Measurements from ENCODE around the gene PPP1R3F.

The PPP1R3F gene

DNA sequence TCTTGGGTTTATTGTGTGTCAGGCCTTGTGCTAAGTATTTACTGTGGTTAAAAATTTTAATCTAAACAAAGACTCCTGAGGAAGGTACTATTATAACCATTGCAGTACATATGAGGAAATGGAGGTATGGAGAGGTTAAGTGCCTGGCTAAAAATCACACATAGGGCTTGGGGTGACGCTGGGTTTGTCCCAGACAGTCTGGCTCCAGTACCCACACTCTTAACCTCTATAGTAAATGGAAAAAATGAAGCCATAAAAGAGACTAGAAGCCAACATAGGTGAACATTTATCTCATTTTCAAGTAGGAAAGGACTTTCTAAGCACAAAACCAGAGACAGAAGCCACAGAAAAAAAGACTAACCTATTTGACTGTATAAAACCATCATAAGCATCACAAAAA, 7.0 kb upstream of the PPP1R3F start:
- Histone ChIP-seq H3K4me1 (no peaks in the 10 kb centered on the region), H3K4me3 (ENCODE audit: low read depth, low read length) (no peak overlapping the region), H2AFZ (no peak overlapping the region), H3K4me2 (ENCODE audit: low read length) (no peak overlapping the region), H3K9ac (no peak overlapping the region), H3K27ac (no peak overlapping the region), H3K36me3 (ENCODE audit: control insufficient read depth, insufficient read depth, low read length) (no peaks in the 10 kb centered on the region), H3K9me3 (ENCODE audit: control insufficient read depth, low read length) (no peaks in the 10 kb centered on the region), H3K27me3 (ENCODE audit: control insufficient read depth, insufficient read depth, low read length) (no peaks in the 10 kb centered on the region), H3K79me2 (no peaks in the 10 kb centered on the region)
- TF ChIP-seq, protein P1, sequence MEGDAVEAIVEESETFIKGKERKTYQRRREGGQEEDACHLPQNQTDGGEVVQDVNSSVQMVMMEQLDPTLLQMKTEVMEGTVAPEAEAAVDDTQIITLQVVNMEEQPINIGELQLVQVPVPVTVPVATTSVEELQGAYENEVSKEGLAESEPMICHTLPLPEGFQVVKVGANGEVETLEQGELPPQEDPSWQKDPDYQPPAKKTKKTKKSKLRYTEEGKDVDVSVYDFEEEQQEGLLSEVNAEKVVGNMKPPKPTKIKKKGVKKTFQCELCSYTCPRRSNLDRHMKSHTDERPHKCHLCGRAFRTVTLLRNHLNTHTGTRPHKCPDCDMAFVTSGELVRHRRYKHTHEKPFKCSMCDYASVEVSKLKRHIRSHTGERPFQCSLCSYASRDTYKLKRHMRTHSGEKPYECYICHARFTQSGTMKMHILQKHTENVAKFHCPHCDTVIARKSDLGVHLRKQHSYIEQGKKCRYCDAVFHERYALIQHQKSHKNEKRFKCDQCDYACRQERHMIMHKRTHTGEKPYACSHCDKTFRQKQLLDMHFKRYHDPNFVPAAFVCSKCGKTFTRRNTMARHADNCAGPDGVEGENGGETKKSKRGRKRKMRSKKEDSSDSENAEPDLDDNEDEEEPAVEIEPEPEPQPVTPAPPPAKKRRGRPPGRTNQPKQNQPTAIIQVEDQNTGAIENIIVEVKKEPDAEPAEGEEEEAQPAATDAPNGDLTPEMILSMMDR (IDR thresholded peaks at IDR 0.05), result no peak

DNA sequence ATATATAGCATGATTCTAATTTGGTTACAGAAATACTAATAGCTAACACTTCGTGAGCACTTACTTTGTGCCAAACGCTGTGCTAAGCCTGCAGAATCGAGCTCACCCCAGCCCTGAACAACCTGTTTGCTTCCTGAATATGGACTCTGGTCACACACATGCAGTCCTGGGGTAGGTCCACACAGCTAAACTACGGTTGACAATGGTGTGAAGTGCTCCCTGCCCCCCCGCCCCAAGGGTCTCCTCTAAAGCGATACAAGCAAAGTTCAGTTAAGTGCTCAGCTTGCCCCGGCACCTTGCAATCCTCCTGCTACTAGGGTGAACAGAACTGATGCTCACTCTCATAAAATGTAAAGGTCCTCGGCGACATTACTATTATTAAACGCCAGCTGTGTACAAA, 6.0 kb upstream of the PPP1R3F start:
- Histone ChIP-seq H3K4me3 (ENCODE audit: low read depth, low read length) (no peak overlapping the region), H3K9ac (no peak overlapping the region), H3K36me3 (ENCODE audit: control insufficient read depth, insufficient read depth, low read length) (no peaks in the 10 kb centered on the region), H3K9me3 (ENCODE audit: control insufficient read depth, low read length) (no peaks in the 10 kb centered on the region), H2AFZ (no peak overlapping the region), H3K27me3 (ENCODE audit: control insufficient read depth, insufficient read depth, low read length) (no peaks in the 10 kb centered on the region), H3K27ac (no peak overlapping the region), H3K4me1 (no peaks in the 10 kb centered on the region), H3K4me2 (ENCODE audit: low read length) (no peak overlapping the region), H3K79me2 (no peaks in the 10 kb centered on the region)
- TF ChIP-seq, protein P1 (IDR thresholded peaks at IDR 0.05), result no peak

- Histone ChIP-seq H3K27ac (no peak within 1 kb of the TSS), H2AFZ (no peak within 1 kb of the TSS), H3K9ac (no peak within 1 kb of the TSS), H3K4me1 (no peaks in the 10 kb centered on the region), H3K9me3 (ENCODE audit: control insufficient read depth, low read length) (no peaks in the 10 kb centered on the region), H3K36me3 (ENCODE audit: control insufficient read depth, insufficient read depth, low read length) (no peaks in the 10 kb centered on the region), H3K4me3 (ENCODE audit: low read depth, low read length) (no peak within 1 kb of the TSS), H3K27me3 (ENCODE audit: control insufficient read depth, insufficient read depth, low read length) (no peaks in the 10 kb centered on the region), H3K4me2 (ENCODE audit: low read length) (no peak within 1 kb of the TSS), H3K79me2 (no peaks in the 10 kb centered on the region)
- TF ChIP-seq, protein P1 (IDR thresholded peaks at IDR 0.05), result no peak
These were observed 5.1 kb upstream of the PPP1R3F start, which contains the start of gene FOXP3 for GRCh38 chrX:49264460-49264859. TSS of gene FOXP3 (minus strand) at chrX:49264710. CDS start at chrX:49258505, 6,205 bp downstream.

GRCh38 chrX:49266523-49267445, 2.8 kb upstream of the PPP1R3F start:
- H2AFZ ChIP-seq, result no peak overlapping the region
- no peak overlapping the region for H3K4me3 ChIP-seq (ENCODE audit: low read depth, low read length)
- H3K4me1 ChIP-seq, result peaks cover 9% of the 10 kb centered on the region
- H3K27ac ChIP-seq, result no peak overlapping the region
- TF ChIP-seq, protein P1 (IDR thresholded peaks at IDR 0.05), result no peak
- no peaks in the 10 kb centered on the region for H3K27me3 ChIP-seq (ENCODE audit: control insufficient read depth, insufficient read depth, low read length)
- H3K79me2 ChIP-seq, result no peaks in the 10 kb centered on the region
- H3K36me3 ChIP-seq (ENCODE audit: control insufficient read depth, insufficient read depth, low read length), result no peaks in the 10 kb centered on the region
- no peaks in the 10 kb centered on the region for H3K9me3 ChIP-seq (ENCODE audit: control insufficient read depth, low read length)
- H3K9ac ChIP-seq, result no peak overlapping the region
- no peak overlapping the region for H3K4me2 ChIP-seq (ENCODE audit: low read length)

DNA sequence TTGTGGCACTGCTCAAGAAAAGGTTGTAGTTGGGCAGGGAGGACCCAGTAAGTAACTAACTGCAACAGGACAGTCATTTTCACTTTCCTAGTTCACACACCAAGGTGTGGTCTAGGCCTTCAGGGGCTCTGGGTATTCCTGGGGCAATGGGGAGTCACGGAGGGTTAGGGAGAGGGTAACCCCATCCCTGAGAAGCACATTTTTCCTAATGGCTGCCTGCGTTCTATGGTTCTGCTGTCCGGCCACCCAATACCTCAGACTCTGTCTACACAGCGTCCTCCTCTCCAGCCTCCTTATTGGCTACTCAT, 937 bp upstream of the PPP1R3F start:
- Histone ChIP-seq H3K9ac (no peak overlapping the region), H3K27ac (peak overlapping the region; percentile 99), H3K79me2 (no peaks in the 10 kb centered on the region), H3K4me3 (ENCODE audit: low read depth, low read length) (peak overlapping the region; percentile 81), H3K4me2 (ENCODE audit: low read length) (peak overlapping the region; percentile 66), H3K9me3 (ENCODE audit: control insufficient read depth, low read length) (no peaks in the 10 kb centered on the region), H3K4me1 (peaks cover 17% of the 10 kb centered on the region), H3K36me3 (ENCODE audit: control insufficient read depth, insufficient read depth, low read length) (no peaks in the 10 kb centered on the region), H3K27me3 (ENCODE audit: control insufficient read depth, insufficient read depth, low read length) (no peaks in the 10 kb centered on the region), H2AFZ (peak overlapping the region; percentile 88)
- TF ChIP-seq, protein P1 (IDR thresholded peaks at IDR 0.05), result no peak
